AG04450 (cell line): ENCODE data around the gene SLC13A5. TPM values are rescaled to one million over a fixed set of nuclear protein-coding genes. Genes with fewer than 3 reads are reported as not detected.
"Not testable (repeated sequence)": the region's sequence is repeated elsewhere in the genome, so short reads cannot be mapped to it uniquely, and the experiment has no call there.

Source experiments
- CTCF ChIA-PET: fragments of 300-600, 350-600 bp; formaldehyde crosslinking; extraction: SDS; loops from one replicate; lab custom pipeline; 2022; ENCODE audit warnings: antibody characterized with exemption, inconsistent platforms; lab: Charles Lee
- POLR2A ChIA-PET: fragments of 350-600 bp; formaldehyde crosslinking; extraction: SDS; loops from one replicate; lab custom pipeline; 2021; ENCODE audit warnings: antibody characterized with exemption, inconsistent platforms; lab: Yijun Ruan, JAX
- DNase-seq: peaks from one replicate; pipeline ENCODE4 v3.0.0-alpha.2; 2011; ENCODE audit warnings: low read depth, low spot score
- H3K27ac ChIP-seq: one replicate; pipeline ENCODE4 v1.5.1; 2012; ENCODE audit warnings: low read depth, low read length, control low read depth
- H3K27me3 ChIP-seq: one replicate; pipeline ENCODE4 v1.6.0; 2012; ENCODE audit warnings: low read length; ENCODE audit not compliant: control insufficient read depth, insufficient read depth
- H3K4me3 ChIP-seq: 2 replicates; pipeline ENCODE4 v1.5.1; 2011; ENCODE audit warnings: mild to moderate bottlenecking, low read depth, low read length, control low read depth
- H3K9me3 ChIP-seq: 2 replicates; pipeline ENCODE4 v1.5.1; 2012; ENCODE audit warnings: low read length; ENCODE audit not compliant: control insufficient read depth, insufficient read depth
- polyA plus RNA-seq: library from polyadenylated mRNA; depleted of rRNA; stranded (reverse); fragments of >200 nt; gene quantifications from 2 replicates; pipeline ENCODE4 v1.2.3, GENCODE V29; 2011
- TF ChIP-seq, protein P1 (sequence below): IDR thresholded peaks from 2 replicates; pipeline ENCODE4 v1.5.1; 2011; ENCODE audit warnings: low read depth, low read length, control low read depth, inconsistent platforms

The SLC13A5 gene
- polyA plus RNA-seq, 1 experiment, result not detected

DNA sequence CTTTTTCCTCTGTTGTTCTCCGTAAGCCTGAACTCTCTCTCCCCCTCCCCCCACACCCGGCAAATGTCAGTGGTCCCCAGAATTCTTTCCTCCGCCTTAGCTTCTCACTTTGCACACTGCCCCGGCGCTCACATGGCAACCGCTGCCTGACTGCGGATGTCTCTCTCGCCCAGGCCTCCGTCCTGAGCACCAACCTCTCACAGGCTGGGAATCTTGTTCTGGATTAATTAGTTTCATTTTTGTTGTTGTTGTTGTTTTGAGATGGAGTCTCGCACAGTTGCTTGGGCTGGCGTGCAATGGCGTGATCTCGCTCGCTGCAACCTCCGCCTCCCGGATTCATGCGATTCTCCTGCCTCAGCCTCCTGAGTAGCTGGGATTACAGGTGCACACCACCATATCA lies 45.0 kb downstream of the SLC13A5 start:
- ChIA-PET POLR2A (interaction anchor here (1.1 kb wide), 1 partner anchor 352 kb away, joined by 3 read pairs; no protein-coding TSS in a partner anchor), CTCF (interaction anchor here (1.1 to 5.3 kb wide), 3 partner anchors 175 to 242 kb away, joined by 4 to 65 read pairs (median 35); no protein-coding TSS in a partner anchor)
- Histone ChIP-seq H3K9me3 (no peaks in the 10 kb centered on the region), H3K27ac (no peak overlapping the region), H3K4me3 (no peak overlapping the region), H3K27me3 (peaks cover 24% of the 10 kb centered on the region)
- DNase-seq, result no peak
- TF ChIP-seq, protein P1, sequence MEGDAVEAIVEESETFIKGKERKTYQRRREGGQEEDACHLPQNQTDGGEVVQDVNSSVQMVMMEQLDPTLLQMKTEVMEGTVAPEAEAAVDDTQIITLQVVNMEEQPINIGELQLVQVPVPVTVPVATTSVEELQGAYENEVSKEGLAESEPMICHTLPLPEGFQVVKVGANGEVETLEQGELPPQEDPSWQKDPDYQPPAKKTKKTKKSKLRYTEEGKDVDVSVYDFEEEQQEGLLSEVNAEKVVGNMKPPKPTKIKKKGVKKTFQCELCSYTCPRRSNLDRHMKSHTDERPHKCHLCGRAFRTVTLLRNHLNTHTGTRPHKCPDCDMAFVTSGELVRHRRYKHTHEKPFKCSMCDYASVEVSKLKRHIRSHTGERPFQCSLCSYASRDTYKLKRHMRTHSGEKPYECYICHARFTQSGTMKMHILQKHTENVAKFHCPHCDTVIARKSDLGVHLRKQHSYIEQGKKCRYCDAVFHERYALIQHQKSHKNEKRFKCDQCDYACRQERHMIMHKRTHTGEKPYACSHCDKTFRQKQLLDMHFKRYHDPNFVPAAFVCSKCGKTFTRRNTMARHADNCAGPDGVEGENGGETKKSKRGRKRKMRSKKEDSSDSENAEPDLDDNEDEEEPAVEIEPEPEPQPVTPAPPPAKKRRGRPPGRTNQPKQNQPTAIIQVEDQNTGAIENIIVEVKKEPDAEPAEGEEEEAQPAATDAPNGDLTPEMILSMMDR, result no peak

DNA sequence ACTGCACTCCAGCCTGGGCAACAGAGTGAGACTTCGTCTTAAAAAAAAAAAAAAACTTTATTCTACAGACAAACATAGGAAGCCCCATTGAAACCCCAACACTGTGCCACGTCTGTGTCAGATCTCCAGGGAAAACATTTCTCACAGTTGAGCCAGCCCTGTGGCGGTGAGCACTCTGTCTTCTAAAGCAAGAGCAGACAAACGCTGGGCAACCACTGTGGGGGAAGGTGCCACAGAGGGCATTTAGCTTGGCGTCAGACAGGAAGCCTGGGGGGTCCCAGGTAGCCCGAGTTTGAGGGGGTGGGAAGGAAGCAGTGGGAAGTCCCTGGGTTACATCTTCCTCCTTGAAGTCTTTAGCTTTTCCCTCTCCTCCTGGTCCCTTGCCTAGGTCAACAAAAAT lies 45.7 kb downstream of the SLC13A5 start:
- Histone ChIP-seq H3K4me3 (no peak overlapping the region), H3K9me3 (no peaks in the 10 kb centered on the region), H3K27ac (no peak overlapping the region), H3K27me3 (peaks cover 24% of the 10 kb centered on the region)
- TF ChIP-seq, protein P1, result no peak
- ChIA-PET CTCF (interaction anchor here (1.1 to 5.3 kb wide), 5 partner anchors 176 to 337 kb away, joined by 4 to 65 read pairs (median 15); no protein-coding TSS in a partner anchor), POLR2A (interaction anchor here (0.7 kb wide), 1 partner anchor 85 kb away, joined by 4 read pairs; no protein-coding TSS in a partner anchor)
- no peak for DNase-seq

DNA sequence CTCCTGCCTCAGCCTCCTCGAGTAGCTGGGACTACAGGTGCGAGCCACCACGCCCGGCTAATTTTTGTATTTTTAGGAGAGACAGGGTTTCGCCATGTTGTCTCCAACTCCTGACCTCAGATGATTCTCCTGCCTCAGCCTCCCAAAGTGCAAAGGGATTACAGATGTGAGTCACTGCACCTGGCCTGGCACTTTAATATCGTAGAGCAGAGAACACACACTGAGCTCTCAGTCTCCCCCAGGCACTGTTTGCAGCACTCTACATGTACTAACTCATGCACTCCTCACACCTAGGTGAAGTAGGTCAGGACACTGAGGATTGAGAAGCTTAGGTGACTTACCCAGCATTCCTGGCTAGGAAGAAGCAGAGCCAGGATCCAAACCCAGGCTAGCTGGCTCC lies 46.6 kb downstream of the SLC13A5 start:
- Histone ChIP-seq H3K27me3 (peaks cover 28% of the 10 kb centered on the region), H3K9me3 (no peaks in the 10 kb centered on the region), H3K27ac (no peak overlapping the region), H3K4me3 (no peak overlapping the region)
- POLR2A ChIA-PET, result interaction anchor here (0.6 kb wide), 1 partner anchor 1082 kb away, joined by 3 read pairs; no protein-coding TSS in a partner anchor
- TF ChIP-seq, protein P1, result no peak
- no peak for DNase-seq
- CTCF ChIA-PET, result interaction anchor here (0.6 to 5.3 kb wide), 12 partner anchors 9 to 356 kb away, joined by 3 to 65 read pairs (median 6); no protein-coding TSS in a partner anchor

DNA sequence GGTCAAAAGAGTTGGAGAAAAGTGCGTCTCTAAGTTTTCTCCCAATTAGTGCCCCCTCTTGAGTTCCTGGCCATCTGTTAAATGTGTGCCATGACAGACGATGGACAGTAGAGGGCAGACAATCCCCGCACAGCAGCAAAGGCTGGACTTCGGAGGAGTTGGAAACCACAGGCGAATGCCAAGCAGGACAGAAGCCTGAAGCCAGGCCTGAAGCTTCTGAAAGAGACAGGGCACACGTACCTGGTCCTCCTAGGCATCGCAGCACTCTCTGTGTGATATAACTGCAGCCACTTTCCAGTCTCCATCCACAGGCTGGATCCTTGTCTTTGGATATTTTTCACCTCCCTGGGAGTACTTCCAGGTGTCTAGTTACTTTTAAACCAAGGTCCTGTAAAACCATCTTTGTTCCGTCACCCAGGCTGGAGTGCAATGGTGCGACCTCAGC lies 47.1 kb downstream of the SLC13A5 start:
- H3K27ac ChIP-seq, result no peak overlapping the region
- peaks cover 28% of the 10 kb centered on the region for H3K27me3 ChIP-seq
- TF ChIP-seq, protein P1, result peak; percentile 98
- ChIA-PET POLR2A (interaction anchor here (0.6 kb wide), 1 partner anchor 1081 kb away, joined by 3 read pairs; no protein-coding TSS in a partner anchor), CTCF (interaction anchor here (0.6 to 5.3 kb wide), 13 partner anchors 9 to 356 kb away, joined by 3 to 65 read pairs (median 5); no protein-coding TSS in a partner anchor)
- peak; percentile 60 for DNase-seq
- H3K4me3 ChIP-seq, result no peak overlapping the region
- no peaks in the 10 kb centered on the region for H3K9me3 ChIP-seq

DNA sequence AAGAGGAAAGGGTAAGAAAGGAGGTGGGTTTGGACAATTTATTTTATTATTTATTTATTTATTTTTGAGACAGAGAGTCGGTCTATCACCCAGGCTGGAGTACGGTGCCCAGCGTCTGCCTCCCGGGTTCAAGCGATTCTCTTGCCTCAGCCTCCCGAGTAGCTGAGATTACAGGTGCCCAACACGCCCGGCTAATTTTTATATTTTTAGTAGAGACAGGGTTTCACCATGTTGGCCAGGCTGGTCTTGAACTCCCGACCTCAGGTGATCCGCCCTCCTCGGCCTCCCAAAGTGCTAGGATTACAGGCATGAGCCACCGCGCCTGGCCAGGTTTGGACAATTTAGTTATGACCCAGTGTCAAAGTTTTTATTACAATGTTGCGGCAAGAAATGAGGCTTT lies 50.0 kb downstream of the SLC13A5 start:
- POLR2A ChIA-PET, H3K27ac ChIP-seq, H3K4me3 ChIP-seq, H3K9me3 ChIP-seq, DNase-seq: not testable (repeated sequence)
- H3K27me3 ChIP-seq, result peaks cover 25% of the 10 kb centered on the region
- CTCF ChIA-PET, result interaction anchor here (2.2 kb wide), 1 partner anchor 180 kb away, joined by 7 read pairs; no protein-coding TSS in a partner anchor
